CD4-positive, alpha-beta T cell treated with Interleukin-21 for 1 hour (primary cell): Measurements from ENCODE around the gene NLRC3.

Experiments used
- DNase-seq: peaks from one replicate; pipeline ENCODE4 v3.0.0-alpha.2; 2020

NLRC3 gene

GRCh38 chr16:3578610-3579551 lies 1.7 kb upstream of the NLRC3 start:
- peak; percentile 65 for DNase-seq

GRCh38 chr16:3578121-3578520 lies 918 bp upstream of the NLRC3 start:
- peak; percentile 61 for DNase-seq

GRCh38 chr16:3576211-3576610 lies 992 bp downstream of the NLRC3 start:
- peak; percentile 19 for DNase-seq

GRCh38 chr16:3575491-3575890 lies 1.7 kb downstream of the NLRC3 start:
- DNase-seq: no peak

- no peak for DNase-seq
Observed at GRCh38 chr16:3574195-3574594, 3.0 kb downstream of the NLRC3 start.

GRCh38 chr16:3573146-3573815 lies 3.9 kb downstream of the NLRC3 start:
- DNase-seq: no peak

- DNase-seq: no peak
Observed at GRCh38 chr16:3570420-3571062, 6.7 kb downstream of the NLRC3 start.

GRCh38 chr16:3569851-3570250 lies 7.4 kb downstream of the NLRC3 start:
- DNase-seq: no peak

- DNase-seq: no peak
Observed at GRCh38 chr16:3566990-3567389, 10.2 kb downstream of the NLRC3 start.

- DNase-seq: no peak
Observed at GRCh38 chr16:3564889-3565141, 12.4 kb downstream of the NLRC3 start.

GRCh38 chr16:3564130-3564888 lies 12.9 kb downstream of the NLRC3 start:
- DNase-seq: no peak

- DNase-seq: no peak
Observed at GRCh38 chr16:3562914-3563480, 14.2 kb downstream of the NLRC3 start.

GRCh38 chr16:3561626-3562025 lies 15.6 kb downstream of the NLRC3 start:
- DNase-seq: no peak

GRCh38 chr16:3554351-3554928 lies 22.8 kb downstream of the NLRC3 start:
- DNase-seq: no peak

- DNase-seq: no peak
Observed at GRCh38 chr16:3553138-3553923, 23.9 kb downstream of the NLRC3 start.

GRCh38 chr16:3550851-3551847 lies 26.1 kb downstream of the NLRC3 start:
- no peak for DNase-seq

GRCh38 chr16:3549906-3550305 lies 27.3 kb downstream of the NLRC3 start:
- DNase-seq: no peak

GRCh38 chr16:3548859-3549258 lies 28.3 kb downstream of the NLRC3 start:
- no peak for DNase-seq

GRCh38 chr16:3548445-3548844 lies 28.8 kb downstream of the NLRC3 start:
- no peak for DNase-seq

- DNase-seq: no peak
Observed at GRCh38 chr16:3546986-3547682, 30.1 kb downstream of the NLRC3 start.
